Natural killer cell (primary cell): Measurements from ENCODE around the gene ANKRD12. TPM values are rescaled to one million over a fixed set of nuclear protein-coding genes. Genes with fewer than 3 reads are reported as not detected.

ENCODE experiments used
- ATAC-seq, 3 donors: fragments of 150-1000 bp in 2 of 3; fragments of 200-7000 bp in 1 of 3; cut with Tn5 transposase; 1 replicate in 1 of 3; 2 replicates in 2 of 3; pipeline ENCODE4 v1.10.0; 2021; ENCODE audit warnings: mild to moderate bottlenecking in 2 of 3, moderate library complexity in 2 of 3
- DNase-seq, 2 donors: peaks; one replicate each; pipeline versions ENCODE4 v3.0.0 to v3.0.0-alpha.2; 2013 to 2021; ENCODE audit warnings: mixed read lengths in 1 of 2
- H3K27ac ChIP-seq: one replicate; pipeline ENCODE4 v1.5.1; 2013; ENCODE audit warnings: mild to moderate bottlenecking, low read length
- H3K27me3 ChIP-seq: one replicate; pipeline ENCODE4 v1.6.1; 2013; ENCODE audit warnings: low read length; ENCODE audit not compliant: control insufficient read depth, insufficient read depth
- H3K36me3 ChIP-seq: one replicate; pipeline ENCODE4 v1.6.1; 2013; ENCODE audit warnings: low read length; ENCODE audit not compliant: control insufficient read depth, insufficient read depth
- H3K4me1 ChIP-seq: one replicate; pipeline ENCODE4 v1.6.1; 2013; ENCODE audit warnings: low read length; ENCODE audit not compliant: control insufficient read depth, insufficient read depth
- H3K4me3 ChIP-seq: one replicate; pipeline ENCODE4 v1.5.1; 2013; ENCODE audit warnings: low read length
- H3K9me3 ChIP-seq: one replicate; pipeline ENCODE4 v1.6.1; 2013; ENCODE audit warnings: low read length; ENCODE audit not compliant: control insufficient read depth, insufficient read depth
- H3K27ac Mint-ChIP-seq, 2 donors: one replicate each; pipeline ENCODE4 v1.8.0; 2022; ENCODE audit warnings: mild to moderate bottlenecking in 2 of 2, mixed read lengths in 2 of 2, moderate library complexity in 1 of 2
- H3K27me3 Mint-ChIP-seq, 2 donors: one replicate each; pipeline ENCODE4 v1.8.0; 2022; ENCODE audit warnings: low read depth in 2 of 2, mixed read lengths in 2 of 2
- H3K36me3 Mint-ChIP-seq: one replicate; pipeline ENCODE4 v1.8.0; 2022; ENCODE audit warnings: mixed read lengths
- H3K4me1 Mint-ChIP-seq, 2 donors: one replicate each; pipeline ENCODE4 v1.8.0; 2022; ENCODE audit warnings: mixed read lengths in 2 of 2
- H3K4me3 Mint-ChIP-seq: one replicate; pipeline ENCODE4 v1.8.0; 2022; ENCODE audit warnings: mild to moderate bottlenecking, moderate library complexity, mixed read lengths
- H3K9me3 Mint-ChIP-seq, 2 donors: one replicate each; pipeline ENCODE4 v1.8.0; 2022; ENCODE audit warnings: mixed read lengths in 2 of 2
- CTCF ChIP-seq: fragments of 200-600 bp; IDR thresholded peaks from one replicate; pipeline ENCODE4 v1.8.0; 2022; ENCODE audit warnings: antibody characterized with exemption
- WGBS: methylation state at CpG from one replicate; pipeline ENCODE4 v1.1.7; 2013; ENCODE audit warnings: missing lambda C conversion rate; ENCODE audit not compliant: insufficient coverage; 5-methylcytosine and 5-hydroxymethylcytosine counted together
- intact Hi-C: fragments of 100-400 bp; cut with micrococcal nuclease; formaldehyde crosslinking; loops from one replicate; pipeline ENCODE4 v1.14.2; 2022
- total RNA-seq, 4 donors: library from RNA; stranded (reverse); fragments of 120-200 nt in 1 of 4; gene quantifications; one replicate each; pipeline versions ENCODE4 v1.2.3 to v1.2.4, GENCODE V29; 2013 to 2022

ANKRD12 gene
- total RNA-seq, 3 donors from 2014 or later (not counting 1 experiment from before 2014, with no cell fraction given), result 136 to 148 (median 141) TPM

GRCh38 chr18:9104244-9104901, 32.2 kb upstream of the ANKRD12 start:
- no peaks in the 10 kb centered on the region for H3K27me3 ChIP-seq
- peaks cover 20% of the 10 kb centered on the region for H3K4me1 ChIP-seq
- TF ChIP-seq CTCF, result no peak
- peaks cover 2% of the 10 kb centered on the region for H3K36me3 ChIP-seq
- H3K4me3 ChIP-seq, result peak overlapping the region; percentile 74
- WGBS, result 18% methylated on average over 2 of the region's 5 CpGs
- Mint-ChIP-seq H3K9me3 (no peaks in the 10 kb centered on the region), H3K4me1 (peaks cover 69 to 74% of the 10 kb centered on the region in 2 donors), H3K4me3 (peak overlapping the region; percentile 96), H3K27me3 (no peaks in the 10 kb centered on the region), H3K36me3 (no peaks in the 10 kb centered on the region), H3K27ac (peak overlapping the region; percentile 85 to 98)
- ATAC-seq (no peak), DNase-seq (no peak)
- peak overlapping the region; percentile 90 for H3K27ac ChIP-seq
- intact Hi-C loops, result loop anchor here (5.0 to 10.0 kb wide), 2 partner anchors 373 to 810 kb away; partner anchors contain the start of genes RALBP1 and VAPA
- H3K9me3 ChIP-seq, result no peaks in the 10 kb centered on the region

- Histone ChIP-seq H3K27me3 (no peaks in the 10 kb centered on the region), H3K4me3 (no peak overlapping the region), H3K4me1 (peaks cover 22% of the 10 kb centered on the region), H3K36me3 (peaks cover 2% of the 10 kb centered on the region), H3K9me3 (no peaks in the 10 kb centered on the region), H3K27ac (no peak overlapping the region)
- WGBS, result 42% methylated on average over 2 of the region's 3 CpGs
- H3K4me1 Mint-ChIP-seq, result peaks cover 78 to 85% of the 10 kb centered on the region in 2 donors
- no peaks in the 10 kb centered on the region for H3K9me3 Mint-ChIP-seq
- intact Hi-C loops, result loop anchor here (10.0 kb wide), 1 partner anchor 809 kb away; the partner anchor contains the start of gene VAPA
- H3K36me3 Mint-ChIP-seq, result no peaks in the 10 kb centered on the region
- H3K4me3 Mint-ChIP-seq, result peak overlapping the region; percentile 96
- ATAC-seq, result no peak
- no peaks in the 10 kb centered on the region for H3K27me3 Mint-ChIP-seq
- H3K27ac Mint-ChIP-seq, result peak overlapping the region; percentile 85 to 98
- no peak for TF ChIP-seq CTCF
- peak in 1 of 2 donors; percentile 30 for DNase-seq
Measured at GRCh38 chr18:9105420-9105819, 31.2 kb upstream of the ANKRD12 start.

- peak overlapping the region; percentile 52 for H3K4me3 Mint-ChIP-seq
- H3K27me3 Mint-ChIP-seq, result no peaks in the 10 kb centered on the region
- peak overlapping the region; percentile 85 to 98 for H3K27ac Mint-ChIP-seq
- Histone ChIP-seq H3K36me3 (peaks cover 2% of the 10 kb centered on the region), H3K27ac (no peak overlapping the region), H3K27me3 (no peaks in the 10 kb centered on the region), H3K4me1 (peaks cover 24% of the 10 kb centered on the region), H3K9me3 (no peaks in the 10 kb centered on the region), H3K4me3 (no peak overlapping the region)
- no peaks in the 10 kb centered on the region for H3K36me3 Mint-ChIP-seq
- peaks cover 85 to 88% of the 10 kb centered on the region in 2 donors for H3K4me1 Mint-ChIP-seq
- TF ChIP-seq CTCF, result no peak
- 93% methylated on average over 1 of the region's 1 CpG for WGBS
- no peaks in the 10 kb centered on the region for H3K9me3 Mint-ChIP-seq
- ATAC-seq, result no peak
- no peak for DNase-seq
- intact Hi-C loops, result loop anchor here (10.0 kb wide), 1 partner anchor 809 kb away; the partner anchor contains the start of gene VAPA
Measured at GRCh38 chr18:9106094-9106493, 30.5 kb upstream of the ANKRD12 start.
